HepG2 (cell line): ENCODE data around the gene TRIM8. TPM values are rescaled to one million over a fixed set of nuclear protein-coding genes. Genes with fewer than 3 reads are reported as not detected.

ENCODE experiments used
- ATAC-seq: fragments of 200-7000 bp; cut with Tn5 transposase; 3 replicates; pipeline ENCODE4 v1.9.1; 2020; ENCODE audit warnings: mild to moderate bottlenecking, moderate library complexity
- BruUV-seq: library from RNA; stranded (reverse); fragments of 400-500 nt; replicated peaks from 2 replicates; lab custom pipeline; 2021; lab: Mats Ljungman, UMichigan
- CTCF ChIA-PET: fragments of 300-600 bp; formaldehyde crosslinking; extraction: SDS; loops from one replicate; lab custom pipeline; 2021; ENCODE audit warnings: low total read pairs, inconsistent platforms, low intra/inter-chr PET ratio; lab: Yijun Ruan, JAX
- POLR2A ChIA-PET: fragments of 350-600 bp; sonication (Branson Sonifier 250); formaldehyde crosslinking; loops from one replicate; lab custom pipeline; 2020; ENCODE audit warnings: antibody characterized with exemption, inconsistent platforms; lab: Yijun Ruan, JAX
- DNase-seq: peaks from one replicate; pipeline ENCODE4 v3.0.0-alpha.2; 2015; ENCODE audit warnings: low spot score
- FAIRE-seq: peaks from 3 replicates; lab custom pipeline; 2011; peaks lifted over from hg19 to GRCh38; lab: Jason Lieb, UNC
- H2AFZ ChIP-seq: one replicate; pipeline ENCODE4 v1.6.1; 2011; ENCODE audit warnings: low read length, inconsistent platforms
- H3K27ac ChIP-seq: fragments of 300-600 bp; 3 replicates; pipeline ENCODE4 v1.8.0; 2011; ENCODE audit warnings: mixed run types, mild to moderate bottlenecking, mixed read lengths, low read length, inconsistent platforms; ENCODE audit not compliant: insufficient read depth; ENCODE audit errors: extremely low read length
- H3K27me3 ChIP-seq, 2 experiments: fragments of 200-600 bp in 1 of 2; 2 replicates in 1 of 2; 3 replicates in 1 of 2; pipeline versions ENCODE4 v1.6.0 to v1.8.0; 2011; ENCODE audit warnings: low read length in 2 of 2, mild to moderate bottlenecking in 2 of 2, moderate library complexity in 2 of 2, inconsistent platforms in 1 of 2; ENCODE audit not compliant: insufficient read depth in 2 of 2, control insufficient read depth in 1 of 2
- H3K36me3 ChIP-seq, 2 experiments: fragments of 200-600 bp in 1 of 2; replicated peaks in 1 of 2; 2 replicates in 1 of 2; 3 replicates in 1 of 2; pipeline versions ENCODE4 v1.5.1 to v1.8.0; 2011; ENCODE audit warnings: low read length in 2 of 2, inconsistent platforms in 1 of 2; ENCODE audit not compliant: insufficient read depth in 2 of 2, control insufficient read depth in 1 of 2
- H3K4me1 ChIP-seq: 2 replicates; pipeline ENCODE4 v1.5.1; 2012; ENCODE audit warnings: low read length, inconsistent platforms; ENCODE audit not compliant: insufficient read depth
- H3K4me2 ChIP-seq: 2 replicates; pipeline ENCODE4 v1.6.0; 2011; ENCODE audit warnings: low read depth, low read length, inconsistent platforms
- H3K4me3 ChIP-seq, 3 experiments: fragments of 200-600 bp in 1 of 3; sonication (generic), shearing (Covaris generic) in 1 of 3; replicated peaks in 1 of 3; 2 replicates each; pipeline ENCODE4 v1.5.1; 2011 to 2016; ENCODE audit warnings: low read length in 3 of 3, inconsistent platforms in 2 of 3, low read depth in 2 of 3, mild to moderate bottlenecking in 2 of 3, control low read depth in 1 of 3, mixed read lengths in 1 of 3; ENCODE audit not compliant: insufficient read depth in 1 of 3
- H3K79me2 ChIP-seq: one replicate; pipeline ENCODE4 v1.6.1; 2011; ENCODE audit warnings: low read length, inconsistent platforms; ENCODE audit not compliant: insufficient read depth
- H3K9ac ChIP-seq: 2 replicates; pipeline ENCODE4 v1.6.0; 2011; ENCODE audit warnings: mild to moderate bottlenecking, low read depth, low read length, inconsistent platforms; ENCODE audit not compliant: insufficient read depth
- H3K9me3 ChIP-seq: 2 replicates; pipeline ENCODE4 v1.5.1; 2012; ENCODE audit warnings: mild to moderate bottlenecking, low read length
- H4K20me1 ChIP-seq: 2 replicates; pipeline ENCODE4 v1.6.0; 2011; ENCODE audit warnings: inconsistent platforms, mild to moderate bottlenecking, low read length, moderate library complexity; ENCODE audit not compliant: insufficient read depth
- AGO2 ChIP-seq: fragments of 200-400 bp; formaldehyde crosslinking; optimal IDR thresholded peaks from 2 replicates; pipeline ENCODE3; 2017; ENCODE audit warnings: mild to moderate bottlenecking, low read depth, low read length, moderate library complexity
- RBFOX2 ChIP-seq: fragments of 200-400 bp; formaldehyde crosslinking; IDR thresholded peaks from 2 replicates; pipeline ENCODE4 v1.6.1; 2017; ENCODE audit warnings: low read depth, mild to moderate bottlenecking, low read length
- ZXDC ChIP-seq: sonication (generic); formaldehyde crosslinking; IDR thresholded peaks from 2 replicates; pipeline ENCODE4 v1.5.0; 2020; ENCODE audit warnings: mild to moderate bottlenecking, missing genetic modification reagents
- whole genome bisulfite sequencing: methylation state at CpG from one replicate; pipeline ENCODE4 v1.1.6; 2017; ENCODE audit warnings: low lambda C conversion rate; 5-methylcytosine and 5-hydroxymethylcytosine counted together
- in situ Hi-C: cut with HindIII; loops from 2 replicates; pipeline ENCODE4 v1.10.0; 2017; ENCODE audit warnings: low pct_unique_long_range_greater_than_20kb; ENCODE audit not compliant: extremely low pct_ligation_motif_present
- intact Hi-C: fragments of 100-400 bp; cut with micrococcal nuclease; formaldehyde crosslinking; loops from one replicate; pipeline ENCODE4 v1.10.0; 2022; ENCODE audit not compliant: unreplicated experiment
- polyA plus RNA-seq, 8 experiments: library from polyadenylated mRNA; depleted of rRNA in 3 of 8; stranded (reverse) in 7 of 8; unstranded in 1 of 8; fragments of >200 nt; fragmentation: Illumina TruSeq in 4 of 8; extraction: Trizol in 4 of 8; gene quantifications; 2 replicates each; pipeline versions ENCODE4 v1.2.1 to v1.2.3, GENCODE V29; 2011 to 2016; ENCODE audit warnings: low read depth in 4 of 8, missing spikeins in 1 of 8, mixed read lengths in 1 of 8; ENCODE audit not compliant: insufficient read depth in 1 of 8
- total RNA-seq, 5 experiments: library from RNA; depleted of rRNA; stranded (reverse); fragments of >200 nt; fragmentation: Illumina TruSeq; extraction: Trizol; gene quantifications; 2 replicates each; pipeline ENCODE4 v1.2.3, GENCODE V29; 2016; ENCODE audit warnings: low read depth in 1 of 5

The TRIM8 gene
- total and polyA plus RNA-seq, 2 of the 13 experiments (the other 11 are each of a cell fraction or from before 2014, with no cell fraction given) = 38.9 to 66.5 TPM

- peak overlapping the region; percentile 90 for H3K4me2 ChIP-seq
- ATAC-seq (no peak), DNase-seq (no peak), FAIRE-seq (no peak)
- no peaks in the 10 kb centered on the region for H3K9me3 ChIP-seq
- peaks cover 81% of the 10 kb centered on the region for H4K20me1 ChIP-seq
- peak overlapping the region; percentile 18; the same call in 1 of the 2 replicates for H3K9ac ChIP-seq
- peaks cover 87% of the 10 kb centered on the region for H3K79me2 ChIP-seq
- intact Hi-C loops = loop anchor here (5.0 kb wide), 1 partner anchor 147 kb away; the partner anchor contains the start of genes ACTR1A and SUFU
- WGBS = 87% methylated on average over 21 of the region's 25 CpGs
- in situ Hi-C loops = no loop called here
- no TSS peak for BruUV-seq
- ChIA-PET CTCF (no interaction called here), POLR2A (interaction anchor here (1.0 to 1.5 kb wide), 3 partner anchors 10 to 12 kb away, joined by 3 to 8 read pairs (median 7); no protein-coding TSS in a partner anchor)
- peak overlapping the region; percentile 14 to 82 (median 15); a peak in 4 of 6 replicates for H3K4me3 ChIP-seq
- H3K27me3 ChIP-seq = no peaks in the 10 kb centered on the region
- H3K27ac ChIP-seq = no peak overlapping the region
- TF ChIP-seq ZXDC (CRISPR knock-in tag) (no peak), RBFOX2 (peak; percentile 53; the same call in 1 of the 2 replicates), AGO2 (peak; percentile 58)
- H3K4me1 ChIP-seq = peaks cover 44% of the 10 kb centered on the region
- peaks cover 34 to 56% of the 10 kb centered on the region in 2 experiments for H3K36me3 ChIP-seq
- no peak overlapping the region for H2AFZ ChIP-seq
Observed at GRCh38 chr10:102648889-102649796, 4.9 kb downstream of the TRIM8 start.
